ENCODE results near the gene RPS25.
"Not testable (repeated sequence)": the region's sequence is repeated elsewhere in the genome, so short reads cannot be mapped to it uniquely, and the experiment has no call there.

RPS25 gene

DNA sequence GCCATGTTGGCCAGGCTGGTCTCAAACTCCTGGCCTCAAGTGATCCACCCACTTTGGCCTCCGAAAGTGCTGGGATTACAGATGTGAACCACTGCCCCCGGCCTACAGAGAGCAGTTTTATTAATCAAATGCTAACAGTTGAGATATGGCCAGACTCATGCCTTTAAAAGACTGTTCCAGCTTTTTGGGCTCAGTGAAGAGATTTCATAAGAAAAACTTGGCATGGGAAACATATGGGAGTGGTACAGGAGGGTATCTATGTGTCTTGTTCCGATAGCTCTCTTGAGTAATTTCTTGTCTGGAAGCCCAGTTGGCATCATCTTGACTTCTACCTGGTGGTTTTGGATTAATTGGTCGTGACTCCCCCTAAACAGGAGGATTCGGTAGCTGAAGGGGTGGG, 20.7 kb upstream of the RPS25 start:
- DNase-seq = no peak

DNA sequence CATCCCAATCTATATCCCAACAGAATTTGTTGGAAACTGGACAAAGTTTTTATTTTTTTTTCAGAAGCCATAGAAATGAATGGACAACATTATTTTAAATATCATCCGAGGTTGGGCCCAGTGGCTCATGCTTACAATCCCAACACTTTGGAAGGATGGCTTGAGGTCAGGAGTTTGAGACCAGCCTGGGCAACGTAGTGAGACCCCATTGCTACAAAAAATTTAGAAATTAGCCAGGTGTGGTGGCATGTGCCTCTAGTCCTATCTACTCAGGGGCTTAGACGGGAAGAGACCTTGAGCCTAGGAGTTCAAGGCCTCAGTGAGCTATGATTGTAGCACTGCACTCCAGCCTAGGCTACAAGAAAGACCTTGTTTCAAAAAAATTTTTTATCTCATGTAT, 16.7 kb upstream of the RPS25 start:
- DNase-seq = no peak

DNA sequence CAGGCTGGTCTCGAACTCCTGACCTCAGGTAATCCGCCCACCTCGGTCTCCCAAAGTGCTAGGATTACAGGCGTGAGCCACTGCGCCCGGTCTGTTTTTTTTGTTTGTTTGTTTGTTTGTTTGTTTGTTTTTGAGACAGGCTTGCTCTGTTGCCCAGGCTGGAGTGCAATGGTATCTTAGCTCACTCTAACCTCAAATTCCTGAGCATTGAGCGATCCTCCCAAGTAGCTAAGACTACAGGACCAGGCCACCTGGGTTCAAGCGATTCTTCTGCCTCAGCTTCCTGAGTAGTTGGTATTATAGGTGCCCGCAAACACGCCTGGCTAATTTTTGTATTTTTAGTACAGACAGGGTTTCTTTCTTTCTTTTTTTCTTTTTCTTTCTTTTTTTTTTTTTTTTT, 15.3 kb upstream of the RPS25 start:
- not testable (repeated sequence) for DNase-seq

DNA sequence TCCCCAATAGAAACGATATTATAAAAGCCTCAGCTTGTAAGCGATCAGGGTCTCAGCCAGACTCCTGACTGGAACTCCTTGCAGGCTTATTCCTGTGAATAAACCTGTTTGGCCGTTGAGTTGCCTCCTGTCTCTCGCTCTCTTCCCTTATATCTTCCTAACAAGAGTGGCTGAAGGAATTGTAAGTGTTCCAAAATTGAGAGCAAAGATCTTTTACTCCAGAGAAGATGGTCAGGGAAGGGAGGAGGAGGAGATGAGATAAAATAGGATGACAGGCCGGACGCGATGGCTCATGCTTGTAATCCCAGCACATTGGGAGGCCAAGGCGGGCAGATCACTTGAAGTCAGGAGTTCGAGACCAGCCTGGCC, 13.8 kb upstream of the RPS25 start:
- DNase-seq = no peak

DNA sequence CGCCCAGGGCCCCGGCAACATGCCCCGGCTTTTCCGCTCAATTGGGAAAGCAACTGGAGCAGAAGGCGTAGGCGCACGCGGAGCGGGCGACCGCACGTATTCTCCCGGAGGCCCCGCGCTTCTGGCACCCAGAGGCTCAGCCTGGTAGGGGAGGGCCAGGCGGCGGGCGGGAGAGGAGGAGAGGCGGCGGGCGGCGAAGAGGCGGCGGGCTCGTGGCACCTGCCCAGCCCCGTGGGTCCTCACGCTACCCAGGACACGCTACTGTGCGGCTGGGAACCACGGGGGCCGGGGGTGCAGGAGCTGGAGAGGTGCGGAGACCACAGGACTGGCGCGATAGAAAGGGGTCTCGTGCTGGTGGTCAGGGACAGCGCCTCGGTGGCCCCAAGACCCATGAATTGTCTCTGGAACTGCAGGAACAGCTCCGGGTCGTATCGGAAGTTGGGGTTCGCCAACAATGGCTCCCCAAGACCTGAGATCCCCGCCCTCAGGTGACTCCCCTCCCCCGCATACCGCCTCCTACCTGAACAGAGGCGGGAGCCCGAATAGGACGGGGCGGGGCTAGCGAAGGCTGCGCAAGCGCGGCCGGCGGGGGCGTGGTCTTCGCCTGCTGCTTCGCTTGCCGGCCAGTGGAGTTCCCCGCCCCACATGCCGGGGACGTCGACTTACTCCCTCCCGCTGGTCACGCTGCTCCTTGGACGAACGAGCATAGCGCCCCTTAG, 12.3 kb upstream of the RPS25 start, which contains the start of gene SLC37A4:
Gene SLC37A4 (minus strand): TSS at position 549 of the 719 bp plus-strand sequence.
- peak; percentile 99 for DNase-seq

DNA sequence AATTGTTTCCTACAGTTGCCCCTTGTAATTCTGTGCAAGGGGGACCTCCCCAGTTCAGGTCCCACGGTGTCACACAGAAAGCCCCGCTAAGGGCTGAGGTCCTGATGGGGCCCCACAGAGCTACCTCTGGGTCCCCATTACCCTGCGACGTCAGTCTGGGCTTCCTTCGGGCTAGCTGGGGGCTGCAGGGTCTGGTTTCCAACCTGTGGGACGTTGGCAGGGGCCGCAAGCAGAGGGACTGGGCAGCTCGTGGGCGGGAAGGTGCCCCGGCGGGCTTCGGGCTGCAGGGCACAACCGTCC, 11.8 kb upstream of the RPS25 start:
- DNase-seq = no peak

DNA sequence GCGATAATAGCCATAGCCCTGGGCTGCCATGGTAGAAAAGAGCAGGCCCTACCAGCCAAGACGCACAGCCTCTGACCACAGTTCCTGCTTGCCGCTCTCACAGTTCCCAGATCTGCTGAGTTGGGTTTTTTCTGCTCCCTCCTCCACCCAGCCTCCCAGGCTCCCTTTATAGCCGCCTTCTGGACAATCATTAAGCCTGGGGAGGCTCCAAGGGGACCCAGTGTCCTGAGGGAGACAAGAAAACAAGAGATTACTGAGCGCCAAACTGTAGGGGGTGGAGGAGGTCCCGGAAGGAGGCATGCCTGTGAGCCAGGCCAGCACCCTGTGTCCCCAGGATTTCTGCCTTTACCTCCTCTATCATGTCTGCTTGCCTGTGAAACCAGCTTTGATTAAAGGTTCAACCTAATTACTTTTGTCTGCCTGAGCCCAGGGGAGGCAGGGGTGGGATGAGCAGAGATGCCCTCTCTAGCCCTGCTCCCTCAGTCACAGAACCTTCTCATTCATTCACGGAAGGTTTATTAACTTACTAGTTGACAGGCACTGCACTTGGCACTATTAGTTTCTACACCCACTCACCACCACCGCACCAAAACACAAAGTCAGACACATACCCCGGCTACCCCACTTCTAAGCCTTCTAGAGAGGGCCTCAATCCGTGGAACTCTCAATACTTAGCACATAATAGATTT, 11.3 kb upstream of the RPS25 start:
- peak; percentile 42 for DNase-seq

DNA sequence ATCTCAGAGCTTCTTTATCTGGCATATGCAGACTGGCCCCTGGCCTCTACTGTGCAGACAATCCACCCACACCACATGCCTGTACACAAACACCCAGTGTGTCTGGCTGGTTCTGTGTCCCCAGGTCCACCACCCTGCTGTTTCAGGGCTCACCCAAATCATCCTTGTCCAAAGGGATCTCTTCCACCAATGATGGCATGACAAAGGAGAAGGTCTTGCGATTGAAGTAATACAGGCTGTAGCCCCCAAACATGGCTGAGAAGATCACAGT, 10.9 kb upstream of the RPS25 start:
- DNase-seq = no peak

DNA sequence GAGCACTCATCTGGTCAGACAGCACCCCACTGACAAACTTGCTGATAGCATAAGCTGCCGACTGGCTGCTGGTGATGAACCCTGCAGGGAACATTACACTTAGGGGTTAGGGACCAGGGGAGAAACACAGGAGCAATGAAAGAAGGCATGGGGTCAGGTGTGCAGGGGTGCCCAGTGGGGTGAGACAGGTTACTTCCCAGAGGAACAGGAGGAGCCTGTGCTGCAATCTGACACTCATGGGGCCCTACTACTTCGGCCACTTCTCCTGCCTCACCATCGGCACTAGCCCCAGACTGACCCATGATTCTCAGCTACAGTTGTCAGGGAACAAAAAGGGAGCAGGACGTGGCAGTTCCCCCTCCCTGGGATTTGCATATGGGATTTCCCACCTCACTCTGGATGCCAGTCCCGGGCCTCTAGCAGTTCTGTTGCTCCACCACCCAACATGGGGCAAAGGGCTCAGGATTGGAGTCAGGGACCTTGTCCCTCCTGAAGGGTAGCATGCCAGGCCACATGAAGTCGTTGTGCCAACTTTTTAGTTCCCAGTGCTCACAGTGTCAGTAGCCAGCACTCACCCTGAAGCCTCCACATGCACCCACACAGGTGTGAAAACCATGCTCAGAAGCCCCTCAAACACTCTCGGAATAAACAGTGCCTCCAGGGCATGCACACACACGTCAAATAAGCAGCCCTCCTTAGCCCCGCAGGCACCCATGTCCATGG, 10.4 kb upstream of the RPS25 start:
- peak; percentile 33 for DNase-seq

DNA sequence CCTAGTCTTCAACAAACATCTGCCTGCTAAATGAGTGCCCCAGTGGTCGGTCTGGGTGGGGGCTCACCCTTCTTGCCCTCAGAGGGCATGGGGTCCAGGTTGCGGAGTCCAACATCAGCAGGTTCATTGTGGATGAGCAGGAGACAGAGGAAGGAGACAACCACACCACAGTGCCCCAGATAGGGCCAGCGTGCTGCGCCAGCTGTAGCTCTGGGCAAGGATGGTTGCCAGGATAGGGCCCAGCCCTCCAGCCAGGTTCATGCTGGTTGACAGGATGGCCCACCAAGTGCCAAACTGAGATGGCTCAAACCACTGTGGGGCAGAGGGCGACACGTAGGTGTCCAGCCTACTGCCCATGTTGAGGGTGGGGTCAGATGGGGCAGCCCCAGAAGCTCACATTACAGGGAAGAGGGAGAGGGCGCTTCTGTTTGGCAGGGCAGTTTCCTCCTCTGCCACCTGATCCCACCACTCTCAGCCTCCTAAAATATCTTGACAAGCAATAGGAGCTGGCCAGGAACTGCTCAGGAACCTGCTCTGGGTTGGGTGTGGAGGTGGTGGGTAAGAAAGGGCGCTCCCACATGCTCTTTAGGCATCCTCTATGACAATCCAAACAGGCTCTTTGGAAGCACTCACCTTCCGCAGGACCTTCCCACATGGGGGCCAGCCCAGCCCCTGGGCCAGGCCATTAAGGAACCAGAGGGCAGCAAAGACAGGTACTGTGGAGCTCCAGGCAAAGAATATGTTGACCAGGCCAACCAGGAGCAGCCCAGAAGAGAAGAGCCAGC, 9.6 kb upstream of the RPS25 start:
- no peak for DNase-seq

DNA sequence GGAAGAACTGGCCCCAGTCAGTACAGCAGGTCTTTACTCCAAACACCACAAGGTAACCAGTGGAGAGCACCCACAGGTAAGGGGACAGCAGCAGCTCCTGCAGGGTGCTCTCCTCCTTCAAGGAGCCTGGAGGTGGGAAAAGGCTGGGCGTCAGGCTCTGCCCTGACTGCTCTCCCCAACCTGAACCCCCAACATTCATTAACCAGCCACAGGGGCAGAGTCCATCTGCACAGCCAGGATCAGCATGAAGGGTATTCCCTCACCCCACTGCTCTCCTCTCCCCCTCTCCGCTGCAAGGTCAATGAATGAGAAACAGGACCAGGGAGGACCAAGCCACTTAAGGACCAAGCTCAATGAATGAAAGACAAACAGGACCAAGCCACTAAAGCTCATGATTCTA, 8.8 kb upstream of the RPS25 start:
- no peak for DNase-seq

DNA sequence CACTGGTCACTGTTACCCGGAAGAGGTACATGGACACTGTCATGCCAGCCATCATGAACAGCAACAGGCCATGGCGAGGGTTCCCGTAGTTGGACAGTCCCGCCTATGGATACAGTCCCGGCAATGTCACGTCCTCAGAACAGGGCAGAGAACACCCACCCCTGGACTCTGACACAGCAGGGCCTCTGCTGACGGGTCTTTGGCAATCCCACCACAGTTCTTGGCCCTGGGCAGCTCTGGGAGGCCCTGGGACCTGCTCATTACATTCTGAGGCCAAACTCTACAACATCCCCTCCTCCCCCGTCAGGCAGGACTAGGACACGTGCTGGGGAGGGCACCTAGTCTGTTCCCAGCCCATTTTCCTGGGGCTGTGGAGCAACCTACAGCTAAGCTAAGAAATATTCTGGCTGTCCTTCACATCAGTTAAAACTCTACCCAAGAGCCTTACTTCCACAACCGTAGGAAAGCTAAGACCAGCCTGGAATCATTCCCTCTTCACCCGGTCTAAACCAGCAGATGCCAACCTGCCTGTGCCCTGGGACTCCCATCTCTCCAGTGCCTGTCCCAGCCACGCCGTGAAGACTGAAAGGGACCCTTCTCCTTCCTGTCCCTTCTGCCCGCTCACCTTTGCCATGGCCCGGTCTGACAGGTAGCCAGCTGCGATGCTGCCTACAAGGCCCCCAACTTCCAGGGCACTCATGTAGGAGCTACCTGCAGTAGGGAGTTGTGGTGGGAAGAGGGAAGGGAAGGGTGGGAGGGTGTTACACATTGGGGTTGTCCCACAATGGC, 8.0 kb upstream of the RPS25 start:
- DNase-seq = no peak

DNA sequence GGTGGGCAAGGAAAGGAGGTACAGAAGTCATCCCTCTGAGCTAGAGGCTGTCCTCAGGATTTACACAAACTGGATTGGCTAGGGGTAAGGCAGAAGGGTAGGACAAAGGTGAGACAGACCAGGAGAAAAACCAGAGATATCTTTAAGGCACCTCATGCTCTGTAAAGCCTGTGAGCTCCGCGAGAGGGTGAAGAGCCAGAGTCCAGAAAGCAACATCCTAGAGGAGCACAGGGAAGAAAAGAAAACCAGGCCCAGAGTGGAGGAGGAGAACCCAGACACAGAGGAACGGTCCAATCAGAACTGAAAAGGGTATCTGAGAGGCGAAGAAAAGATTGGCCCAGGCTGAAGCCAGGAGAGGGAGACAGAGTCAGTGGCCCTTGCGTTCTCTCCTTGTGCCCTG, 7.4 kb upstream of the RPS25 start:
- no peak for DNase-seq

DNA sequence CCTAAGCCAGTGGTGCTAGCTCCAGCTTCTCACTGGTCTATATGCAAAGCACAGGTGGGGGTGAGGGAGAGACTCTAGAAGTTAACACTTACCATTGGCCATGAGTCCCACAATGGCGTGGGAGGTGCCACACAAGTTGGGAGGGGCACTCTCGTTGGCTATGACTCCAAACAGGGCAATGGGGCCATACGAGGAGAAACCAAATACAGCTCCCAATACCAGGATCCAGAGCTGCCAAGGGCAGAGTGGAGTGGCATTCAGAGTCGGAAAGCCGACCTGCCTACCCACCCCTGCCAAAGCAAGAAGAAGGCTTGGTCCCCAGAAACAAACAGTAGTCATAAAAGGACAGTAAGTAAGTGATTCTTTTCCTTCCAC, 6.9 kb upstream of the RPS25 start:
- DNase-seq = no peak

DNA sequence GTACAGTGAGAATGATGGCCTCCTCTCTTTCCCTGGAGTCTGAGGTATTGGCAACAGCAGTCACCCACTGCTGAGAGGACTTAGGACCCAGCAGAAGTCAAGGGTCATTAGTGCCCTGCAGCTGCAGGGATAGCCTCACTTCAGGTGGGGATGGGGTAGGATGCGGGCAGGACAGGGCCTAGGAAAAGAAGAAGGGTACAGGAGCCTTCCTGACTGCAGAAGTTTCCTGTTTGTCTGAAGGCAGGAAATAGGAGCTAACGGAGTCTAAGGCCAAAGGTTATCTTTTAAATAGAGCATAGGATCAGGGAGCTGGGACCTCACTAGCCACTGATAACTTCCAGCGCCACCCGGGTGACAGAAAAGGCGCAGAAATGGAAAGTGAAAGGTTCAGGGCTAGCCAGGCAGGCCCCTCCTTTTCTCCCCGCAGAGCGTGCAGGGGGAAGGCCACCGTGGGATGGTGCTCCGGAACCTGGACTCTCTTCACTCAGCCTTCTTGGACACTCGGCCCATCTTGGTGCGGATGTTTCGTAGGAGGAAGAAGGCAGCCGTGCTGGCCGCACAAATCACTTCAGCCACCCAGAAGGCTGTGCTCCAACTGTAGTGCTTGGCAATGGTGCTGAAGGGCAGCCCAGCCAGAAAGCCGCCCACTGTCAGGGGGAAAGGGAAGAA, 6.4 kb upstream of the RPS25 start:
- no peak for DNase-seq

DNA sequence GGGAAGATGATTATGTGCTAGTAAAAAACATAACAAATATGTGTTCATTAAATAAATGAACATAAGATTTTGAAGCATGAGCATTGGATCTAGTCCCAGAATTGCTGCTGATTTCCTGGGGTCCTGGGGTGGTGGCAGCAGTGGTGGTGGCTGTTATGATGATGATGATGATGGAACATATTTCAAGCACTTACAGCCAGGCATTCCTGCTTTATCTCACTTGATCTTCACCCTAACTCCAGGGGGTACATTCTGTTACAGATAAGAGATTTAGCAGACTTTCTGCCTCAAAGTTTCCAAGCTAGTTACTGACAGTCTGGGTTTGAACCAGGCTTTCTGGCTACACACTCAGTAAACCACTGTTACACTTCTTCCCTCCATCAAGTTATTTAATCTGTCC, 5.6 kb upstream of the RPS25 start:
- no peak for DNase-seq

DNA sequence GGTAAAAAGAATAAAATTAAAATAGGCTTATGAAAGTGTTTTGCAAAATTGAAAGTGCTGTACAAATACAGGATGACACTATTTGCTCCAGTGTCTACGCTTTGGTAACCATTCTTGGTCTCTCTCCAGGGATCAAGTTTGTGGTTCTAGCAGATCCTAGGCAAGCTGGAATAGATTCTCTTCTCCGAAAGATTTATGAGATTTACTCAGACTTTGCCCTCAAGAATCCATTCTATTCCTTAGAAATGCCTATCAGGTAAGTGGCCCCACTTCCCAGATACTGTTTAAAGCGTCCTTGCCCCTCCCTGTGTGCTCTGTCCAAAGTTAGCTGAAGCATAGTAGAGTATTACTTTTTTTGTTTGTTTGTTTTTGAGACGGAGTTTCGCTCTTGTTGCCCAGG, 3.5 kb upstream of the RPS25 start:
- DNase-seq = no peak

DNA sequence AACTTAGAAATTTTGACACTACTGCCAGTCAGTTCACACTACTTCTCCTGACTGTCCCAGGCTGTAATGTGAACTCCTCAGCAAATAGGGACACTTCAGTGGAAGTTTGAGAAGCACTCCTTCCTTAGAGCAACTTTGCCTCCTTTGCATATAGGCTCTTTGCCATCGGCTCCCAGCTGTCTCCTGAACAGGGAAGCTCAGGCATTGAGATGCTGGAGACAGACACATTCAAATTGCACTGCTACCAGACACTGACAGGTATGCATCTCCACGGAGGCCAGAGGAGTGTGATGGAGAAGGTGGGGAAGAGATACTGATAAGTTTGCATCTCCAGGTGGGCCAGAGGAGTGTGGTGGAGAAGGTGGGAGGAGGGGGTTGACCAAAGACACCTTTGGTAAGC, 1.9 kb upstream of the RPS25 start:
- no peak for DNase-seq

DNA sequence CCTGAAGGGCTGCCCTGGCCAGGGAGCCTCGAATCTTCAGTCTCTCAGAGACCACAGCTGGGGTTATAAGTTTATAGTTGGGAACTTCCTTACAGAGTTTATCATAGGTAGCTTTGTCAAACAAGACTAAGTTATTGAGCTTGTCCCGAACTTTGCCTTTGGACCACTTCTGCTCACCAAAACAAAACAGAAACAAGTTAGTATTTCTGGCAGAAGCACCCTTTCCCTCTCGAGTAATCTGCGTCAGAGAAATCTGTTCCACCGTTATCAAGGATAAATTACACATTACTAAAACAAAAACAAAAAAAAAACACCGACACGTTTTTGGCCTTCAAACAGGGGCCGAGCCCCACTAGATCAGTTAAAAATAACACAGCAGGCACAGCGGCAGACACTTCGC, 766 bp downstream of the RPS25 start:
- DNase-seq = peak; percentile 25

DNA sequence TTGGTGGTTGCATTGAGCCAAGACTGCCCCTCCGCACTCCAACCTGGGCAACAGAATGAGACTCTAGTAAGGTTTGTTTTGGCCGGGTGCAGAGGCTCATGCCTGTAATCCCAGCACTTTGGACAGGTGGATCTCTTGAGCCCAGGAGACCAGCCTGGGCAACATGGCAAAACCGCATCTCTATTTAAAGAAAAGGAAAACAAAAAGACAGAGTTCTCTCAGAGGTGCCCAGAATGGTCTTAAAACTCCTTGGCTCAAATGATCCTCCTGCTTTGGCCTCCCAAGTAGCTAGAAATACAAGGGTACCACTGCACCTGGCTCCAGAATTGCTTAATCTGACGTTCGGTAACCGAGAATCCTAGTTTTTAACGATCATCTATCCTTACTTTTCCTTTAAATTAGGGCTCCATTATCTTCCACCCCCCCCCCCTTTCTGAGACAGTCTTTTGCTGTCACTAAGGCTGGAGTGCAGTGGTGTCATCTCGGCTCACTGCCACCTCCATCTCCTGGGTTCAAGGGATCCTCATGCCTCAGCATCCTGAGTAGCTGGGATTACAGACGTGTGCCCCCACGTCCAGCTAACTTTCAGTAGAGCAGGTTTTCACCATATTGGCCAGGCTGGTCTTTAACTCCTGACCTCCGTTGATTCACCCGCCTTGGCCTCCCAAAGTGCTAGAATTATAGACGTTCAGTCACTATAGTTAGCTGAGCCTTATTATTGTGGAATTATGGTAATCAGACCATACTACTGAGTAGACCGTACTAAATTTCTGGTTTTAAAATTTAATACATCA, 1.7 kb downstream of the RPS25 start:
- no peak for DNase-seq

DNA sequence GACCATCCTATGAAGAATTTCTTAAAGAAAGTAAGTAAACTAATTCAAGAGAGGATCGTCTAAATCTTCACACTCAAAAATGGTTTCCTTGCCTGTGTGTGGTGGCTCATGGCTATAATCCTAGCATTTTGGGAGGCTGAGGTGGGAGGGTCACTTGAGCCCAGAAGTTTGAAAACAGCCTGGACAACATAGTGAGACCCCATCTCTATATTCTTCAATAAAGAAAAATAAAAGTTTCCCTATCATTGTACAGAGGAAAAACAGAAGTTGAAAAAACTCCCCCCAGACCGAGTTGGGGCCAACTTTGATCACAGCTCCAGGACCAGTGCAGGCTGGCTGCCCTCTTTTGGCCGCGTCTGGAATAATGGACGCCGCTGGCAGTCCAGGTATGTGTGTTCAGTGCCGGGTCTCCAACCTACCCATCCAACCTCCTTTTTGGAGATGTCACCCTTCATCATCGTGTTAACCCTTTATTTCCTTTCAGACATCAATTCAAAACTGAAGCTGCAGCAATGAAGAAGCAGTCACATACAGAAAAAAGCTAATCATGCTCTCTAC, 3.0 kb downstream of the RPS25 start:
- DNase-seq = no peak

Data from inflammatory macrophage treated with lipopolysaccharide for 4 hours (primary cell).